Psoas muscle (tissue), 8 donors: ENCODE data around the gene LURAP1L. TPM values are rescaled to one million over a fixed set of nuclear protein-coding genes. Genes with fewer than 3 reads are reported as not detected.

ENCODE experiments used
- ATAC-seq, 4 donors: fragments of 200-7000 bp; cut with Tn5 transposase; one replicate each; pipeline ENCODE4 v1.9.1; 2020; ENCODE audit warnings: moderate library complexity in 3 of 4, mild to moderate bottlenecking in 2 of 4
- DNase-seq, 2 donors: peaks; one replicate each; pipeline ENCODE4 v3.0.0-alpha.2; 2020
- H3K27ac ChIP-seq: fragments of 200-600 bp; one replicate; pipeline ENCODE4 v1.8.0; 2022
- H3K27me3 ChIP-seq, 3 donors: fragments of 200-600 bp in 1 of 3; one replicate each; pipeline versions ENCODE4 v1.6.1 to v1.8.0; 2013 to 2022; ENCODE audit warnings: low read length in 2 of 3, mild to moderate bottlenecking in 2 of 3, moderate library complexity in 1 of 3; ENCODE audit not compliant: insufficient read depth in 3 of 3
- H3K36me3 ChIP-seq, 2 donors: fragments of 200-600 bp in 1 of 2; one replicate each; pipeline versions ENCODE4 v1.6.1 to v1.8.0; 2013 to 2022; ENCODE audit warnings: low read depth in 1 of 2, mild to moderate bottlenecking in 1 of 2, moderate library complexity in 1 of 2; ENCODE audit not compliant: insufficient read depth in 1 of 2
- H3K4me1 ChIP-seq: fragments of 200-600 bp; one replicate; pipeline ENCODE4 v1.8.0; 2022
- H3K4me3 ChIP-seq: fragments of 200-600 bp; one replicate; pipeline ENCODE4 v1.8.0; 2022; ENCODE audit warnings: mild to moderate bottlenecking
- H3K9me3 ChIP-seq: fragments of 200-600 bp; one replicate; pipeline ENCODE4 v1.8.0; 2022
- WGBS, 3 donors: extraction: QIAGEN DNeasy Blood & Tissue Kit; methylation state at CpG; one replicate each; pipeline versions ENCODE4 v1.1.6 to v1.1.7; 2013; 5-methylcytosine and 5-hydroxymethylcytosine counted together
- intact Hi-C, 2 donors: fragments of 100-400 bp; cut with DNase I; formaldehyde crosslinking; loops; one replicate each; pipeline versions ENCODE4 v1.11.0 to v1.14.2; 2022
- polyA plus RNA-seq, 3 donors: library from polyadenylated mRNA; stranded (reverse); fragments of 200-250 nt; gene quantifications; one replicate each; pipeline ENCODE4 v1.2.3, GENCODE V29; 2013
- total RNA-seq, 4 donors: library from RNA; stranded (reverse); fragmentation: NEBNext Ultra II Directional in 2 of 4; extraction: Animal tissue kit (Norgen Biotek cat#: 25700) in 2 of 4; gene quantifications; one replicate each; pipeline versions ENCODE4 v1.2.1 to v1.2.4, GENCODE V29; 2021 to 2023
- TF ChIP-seq, protein P1 (sequence below): fragments of 200-600 bp; IDR thresholded peaks from one replicate; pipeline ENCODE4 v1.8.0; 2022; ENCODE audit warnings: antibody characterized with exemption
- donor health status: healthy with polysubstance abuse.
- donor health status: DM: no; HTN: no; CAD: no; lungs with moderate emphysema.
- donor health status: Bipolar disorder and iron deficiency.
- donor health status: healthy.
- donor health status: DM: yes; HTN: yes; CAD: no.
- donor health status: DM: no; HTN: no; CAD: no.
- donor health status: DM: no; HTN: no; CAD: no.
- donor health status: DM: yes; HTN: yes; CAD: no.

LURAP1L gene
- total and polyA plus RNA-seq, 7 donors: 1.0 to 6.3 (median 2.5) TPM

DNA sequence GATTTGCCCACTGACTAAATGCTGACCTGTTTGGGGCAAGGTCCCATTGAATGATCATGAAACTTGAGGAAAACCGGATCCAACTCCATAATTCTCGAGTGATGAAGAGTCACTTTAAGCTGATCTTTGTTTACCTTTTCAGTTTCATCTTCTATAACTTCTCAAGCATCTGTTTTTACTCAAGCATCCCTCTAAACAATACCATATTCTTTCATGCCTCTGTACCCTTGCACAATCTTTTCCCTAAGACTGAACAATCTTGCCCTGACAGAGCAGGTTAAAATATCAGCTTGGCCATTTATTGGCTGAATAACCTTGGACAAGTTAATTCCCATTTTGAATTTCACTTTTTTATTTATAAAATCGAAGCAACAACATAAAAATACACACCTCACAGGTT, 41.8 kb upstream of the LURAP1L start:
- Histone ChIP-seq H3K36me3 (no peaks in the 10 kb centered on the region), H3K4me1 (no peaks in the 10 kb centered on the region), H3K27me3 (no peaks in the 10 kb centered on the region), H3K9me3 (no peaks in the 10 kb centered on the region), H3K4me3 (no peak overlapping the region), H3K27ac (no peak overlapping the region)
- ATAC-seq: no peak
- TF ChIP-seq, protein P1, sequence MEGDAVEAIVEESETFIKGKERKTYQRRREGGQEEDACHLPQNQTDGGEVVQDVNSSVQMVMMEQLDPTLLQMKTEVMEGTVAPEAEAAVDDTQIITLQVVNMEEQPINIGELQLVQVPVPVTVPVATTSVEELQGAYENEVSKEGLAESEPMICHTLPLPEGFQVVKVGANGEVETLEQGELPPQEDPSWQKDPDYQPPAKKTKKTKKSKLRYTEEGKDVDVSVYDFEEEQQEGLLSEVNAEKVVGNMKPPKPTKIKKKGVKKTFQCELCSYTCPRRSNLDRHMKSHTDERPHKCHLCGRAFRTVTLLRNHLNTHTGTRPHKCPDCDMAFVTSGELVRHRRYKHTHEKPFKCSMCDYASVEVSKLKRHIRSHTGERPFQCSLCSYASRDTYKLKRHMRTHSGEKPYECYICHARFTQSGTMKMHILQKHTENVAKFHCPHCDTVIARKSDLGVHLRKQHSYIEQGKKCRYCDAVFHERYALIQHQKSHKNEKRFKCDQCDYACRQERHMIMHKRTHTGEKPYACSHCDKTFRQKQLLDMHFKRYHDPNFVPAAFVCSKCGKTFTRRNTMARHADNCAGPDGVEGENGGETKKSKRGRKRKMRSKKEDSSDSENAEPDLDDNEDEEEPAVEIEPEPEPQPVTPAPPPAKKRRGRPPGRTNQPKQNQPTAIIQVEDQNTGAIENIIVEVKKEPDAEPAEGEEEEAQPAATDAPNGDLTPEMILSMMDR: no peak
- no peak for DNase-seq
- intact Hi-C loops: no loop called here
- 72 to 82% (median 80%) methylated on average over 3 of the region's 3 CpGs for WGBS, 3 donors

DNA sequence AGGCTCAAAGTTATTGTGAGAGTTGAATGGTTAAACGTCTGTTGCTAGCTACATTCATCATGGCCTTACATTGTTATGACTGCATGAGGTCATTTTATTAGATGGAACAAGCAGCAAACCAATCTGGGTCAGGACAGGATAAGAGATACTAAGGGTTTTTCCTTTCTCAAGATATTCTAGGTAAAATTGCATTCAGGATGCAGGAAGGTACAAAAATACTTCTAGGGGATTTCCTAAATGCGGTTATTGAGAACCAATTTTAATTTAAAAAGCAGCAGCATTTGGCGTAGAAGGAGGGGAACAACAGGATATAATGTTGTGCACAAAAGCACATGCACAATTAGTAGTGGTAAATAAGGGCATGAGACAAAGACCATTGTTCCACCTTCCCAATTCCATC, 39.2 kb upstream of the LURAP1L start:
- Histone ChIP-seq H3K4me1 (no peaks in the 10 kb centered on the region), H3K4me3 (no peak overlapping the region), H3K27me3 (no peaks in the 10 kb centered on the region), H3K36me3 (no peaks in the 10 kb centered on the region), H3K27ac (no peak overlapping the region), H3K9me3 (no peaks in the 10 kb centered on the region)
- DNase-seq (no peak), ATAC-seq (no peak)
- TF ChIP-seq, protein P1: no peak
- intact Hi-C loops: no loop called here
- WGBS, 3 donors: 47 to 60% (median 54%) methylated on average over 3 of the region's 3 CpGs

DNA sequence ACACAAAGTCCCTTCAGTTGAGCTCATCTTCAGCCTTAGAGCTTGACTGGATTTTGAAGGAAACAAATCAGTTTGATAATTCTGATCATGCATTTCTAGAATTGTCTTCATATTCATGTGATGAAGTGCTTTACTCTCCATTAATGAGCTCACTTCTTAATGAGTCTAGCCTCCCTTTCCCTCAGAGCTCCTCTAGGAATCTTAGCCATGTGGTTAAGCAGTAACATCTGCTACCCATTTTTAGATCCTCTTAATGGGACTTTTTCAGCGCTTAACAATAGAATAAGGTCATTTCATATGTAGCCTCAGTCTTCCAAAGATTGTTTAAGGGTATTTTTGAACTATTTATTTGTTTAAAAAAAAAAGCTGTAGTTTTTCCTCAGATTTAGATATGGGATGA, 36.9 kb upstream of the LURAP1L start:
- no peaks in the 10 kb centered on the region for H3K4me1 ChIP-seq
- H3K9me3 ChIP-seq: no peaks in the 10 kb centered on the region
- no peak overlapping the region for H3K27ac ChIP-seq
- H3K27me3 ChIP-seq: no peaks in the 10 kb centered on the region
- H3K4me3 ChIP-seq: no peak overlapping the region
- TF ChIP-seq, protein P1: no peak
- H3K36me3 ChIP-seq: no peaks in the 10 kb centered on the region
- intact Hi-C loops: no loop called here
- ATAC-seq: no peak
- no peak for DNase-seq
- 0 to 3% (median 0%) methylated on average over 1 of the region's 1 CpG for WGBS, 3 donors

DNA sequence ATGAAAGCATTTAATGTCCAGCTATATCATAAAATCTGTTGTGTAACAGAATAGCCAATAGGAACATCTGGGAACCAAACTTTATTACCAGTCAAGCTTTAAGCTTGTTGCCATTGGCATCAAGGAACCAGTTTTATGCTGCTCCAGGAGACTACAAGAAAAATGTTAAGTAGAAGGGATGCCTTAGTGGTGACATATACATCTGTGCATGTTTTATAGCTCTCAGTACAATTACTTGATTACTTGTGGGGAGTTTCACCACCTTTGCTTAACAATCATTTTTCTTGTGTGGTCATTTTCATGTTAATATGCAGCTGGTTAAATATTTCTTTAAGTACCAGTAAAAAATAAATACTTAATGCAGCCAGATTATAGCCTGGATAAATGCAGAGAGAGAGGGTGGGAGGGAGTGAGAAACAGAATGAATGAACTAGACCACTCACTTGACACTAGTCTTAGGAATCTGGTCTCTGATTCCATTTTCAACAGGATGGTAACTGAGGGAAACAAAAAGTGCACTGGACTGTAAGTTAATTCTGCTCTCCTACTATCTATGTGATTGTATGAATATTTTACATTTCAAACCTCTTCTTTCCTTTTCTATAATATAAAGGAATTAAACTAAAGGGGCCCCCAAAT, 35.7 kb upstream of the LURAP1L start:
- ATAC-seq (no peak), DNase-seq (no peak)
- no peaks in the 10 kb centered on the region for H3K27me3 ChIP-seq
- no peak overlapping the region for H3K4me3 ChIP-seq
- H3K4me1 ChIP-seq: no peaks in the 10 kb centered on the region
- no peaks in the 10 kb centered on the region for H3K36me3 ChIP-seq
- TF ChIP-seq, protein P1: no peak
- intact Hi-C loops: no loop called here
- H3K27ac ChIP-seq: no peak overlapping the region
- no peaks in the 10 kb centered on the region for H3K9me3 ChIP-seq

DNA sequence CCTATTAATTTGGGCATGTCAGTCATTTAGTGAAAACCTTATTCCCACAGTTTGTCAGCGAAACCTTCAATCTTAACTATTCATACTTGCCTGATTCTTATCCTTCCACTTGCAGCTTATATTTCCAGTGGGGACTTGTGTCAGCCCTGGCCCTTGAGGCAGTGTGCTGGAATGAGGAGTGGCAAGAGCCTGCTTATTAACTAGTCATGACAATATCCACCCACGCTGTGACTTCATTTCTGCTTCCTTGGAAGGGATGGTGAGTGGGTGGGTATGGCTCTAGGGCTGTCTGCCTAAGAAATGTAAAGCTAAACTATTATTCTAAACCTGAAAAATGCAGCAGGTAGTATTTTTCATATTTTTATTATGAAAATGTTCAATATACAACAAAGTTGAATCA, 34.0 kb upstream of the LURAP1L start:
- WGBS, 3 donors: 86 to 87% (median 87%) methylated on average over 2 of the region's 2 CpGs
- TF ChIP-seq, protein P1: no peak
- no peak for ATAC-seq
- H3K9me3 ChIP-seq: no peaks in the 10 kb centered on the region
- intact Hi-C loops: loop anchor here in 1 of 2 donors (5.0 kb wide), 1 partner anchor 36 kb away; the partner anchor contains the start of gene LURAP1L
- H3K27me3 ChIP-seq: no peaks in the 10 kb centered on the region
- H3K36me3 ChIP-seq: no peaks in the 10 kb centered on the region
- no peaks in the 10 kb centered on the region for H3K4me1 ChIP-seq
- no peak overlapping the region for H3K4me3 ChIP-seq
- DNase-seq: no peak
- H3K27ac ChIP-seq: no peak overlapping the region
